NCI-H2171 (cell line): Measurements from ENCODE around the gene LTBP1.

Experiments
- DNase-seq: peaks from one replicate; lab custom pipeline; 2025; lab: John Stamatoyannopoulos, UW

Gene LTBP1

GRCh38 chr2:33013684-33014110 is 66.9 kb downstream of the LTBP1 start:
- no peak for DNase-seq

GRCh38 chr2:33014268-33014667 is 67.5 kb downstream of the LTBP1 start:
- no peak for DNase-seq

GRCh38 chr2:33015421-33016142 is 68.8 kb downstream of the LTBP1 start:
- DNase-seq = no peak

GRCh38 chr2:33018271-33018670 is 71.5 kb downstream of the LTBP1 start:
- DNase-seq = no peak

GRCh38 chr2:33019796-33020195 is 73.0 kb downstream of the LTBP1 start:
- no peak for DNase-seq

- DNase-seq = no peak
Measured at GRCh38 chr2:33020883-33021282, 74.1 kb downstream of the LTBP1 start.

- DNase-seq = no peak
Measured at GRCh38 chr2:33021542-33022227, 74.9 kb downstream of the LTBP1 start.

GRCh38 chr2:33022395-33022985 is 75.7 kb downstream of the LTBP1 start:
- DNase-seq = no peak

GRCh38 chr2:33022989-33023727 is 76.4 kb downstream of the LTBP1 start:
- DNase-seq = no peak

GRCh38 chr2:33023728-33024500 is 77.2 kb downstream of the LTBP1 start:
- DNase-seq = no peak

- no peak for DNase-seq
Measured at GRCh38 chr2:33024758-33025157, 78.0 kb downstream of the LTBP1 start.

GRCh38 chr2:33029459-33029858 is 82.7 kb downstream of the LTBP1 start:
- DNase-seq = no peak

- no peak for DNase-seq
Measured at GRCh38 chr2:33029926-33030325, 83.2 kb downstream of the LTBP1 start.

- no peak for DNase-seq
Measured at GRCh38 chr2:33030326-33030725, 83.6 kb downstream of the LTBP1 start.

- no peak for DNase-seq
Measured at GRCh38 chr2:33032245-33032644, 85.5 kb downstream of the LTBP1 start.

- DNase-seq = peak; percentile 93
Measured at GRCh38 chr2:33033606-33034081, 86.9 kb downstream of the LTBP1 start.

- DNase-seq = peak; percentile 46
Measured at GRCh38 chr2:33034784-33035183, 88.0 kb downstream of the LTBP1 start.

GRCh38 chr2:33038230-33038629 is 91.5 kb downstream of the LTBP1 start:
- DNase-seq = no peak

GRCh38 chr2:33038799-33039198 is 92.0 kb downstream of the LTBP1 start:
- DNase-seq = no peak

GRCh38 chr2:33040541-33040940 is 93.8 kb downstream of the LTBP1 start:
- no peak for DNase-seq

GRCh38 chr2:33042265-33042664 is 95.5 kb downstream of the LTBP1 start:
- DNase-seq = no peak

- no peak for DNase-seq
Measured at GRCh38 chr2:33042819-33043218, 96.1 kb downstream of the LTBP1 start.
